KMS-11 (cell line): ENCODE measurements around the gene IFT88.

Experiments
- H2AFZ ChIP-seq: fragments of 200-600 bp; sonication (generic); 2 replicates; pipeline ENCODE4 v1.6.1; 2016; ENCODE audit warnings: antibody characterized with exemption, mixed run types, low read depth
- H3K27ac ChIP-seq: fragments of 200-600 bp; sonication (generic); 2 replicates; pipeline ENCODE4 v1.6.1; 2016; ENCODE audit warnings: mild to moderate bottlenecking, mixed run types
- H3K27me3 ChIP-seq: fragments of 200-600 bp; sonication (generic); 2 replicates; pipeline ENCODE4 v1.6.1; 2017; ENCODE audit warnings: mild to moderate bottlenecking, low read depth, mixed run types, moderate library complexity; ENCODE audit not compliant: insufficient read depth
- H3K36me3 ChIP-seq: fragments of 200-600 bp; sonication (generic); 2 replicates; pipeline ENCODE4 v1.6.1; 2017; ENCODE audit warnings: mild to moderate bottlenecking, mixed run types; ENCODE audit not compliant: insufficient read depth
- H3K4me1 ChIP-seq: fragments of 200-600 bp; sonication (generic); 2 replicates; pipeline ENCODE4 v1.6.1; 2016; ENCODE audit warnings: mild to moderate bottlenecking, low read depth, mixed run types; ENCODE audit not compliant: poor library complexity, severe bottlenecking
- H3K4me2 ChIP-seq: fragments of 200-600 bp; sonication (generic); 2 replicates; pipeline ENCODE4 v1.7.0; 2016; ENCODE audit warnings: mild to moderate bottlenecking, mixed run types
- H3K4me3 ChIP-seq: fragments of 200-600 bp; sonication (generic); IDR thresholded peaks from 2 replicates; pipeline ENCODE4 v1.6.1; 2017; ENCODE audit warnings: low read depth, low read length, mixed read lengths; ENCODE audit not compliant: insufficient read depth
- H3K79me2 ChIP-seq: fragments of 200-600 bp; sonication (generic); 2 replicates; pipeline ENCODE4 v1.6.1; 2016; ENCODE audit warnings: low read depth, mixed run types; ENCODE audit not compliant: insufficient read depth
- H3K9ac ChIP-seq: fragments of 200-600 bp; sonication (generic); 2 replicates; pipeline ENCODE4 v1.6.1; 2016; ENCODE audit warnings: mild to moderate bottlenecking, mixed run types
- H4K20me1 ChIP-seq: fragments of 200-600 bp; sonication (generic); 2 replicates; pipeline ENCODE4 v1.6.1; 2016; ENCODE audit warnings: mild to moderate bottlenecking, mixed run types; ENCODE audit not compliant: insufficient read depth
- CTCF ChIP-seq: fragments of 200-600 bp; sonication (generic); conservative IDR thresholded peaks from 2 replicates; pipeline ENCODE4 v1.6.1; 2017; ENCODE audit warnings: low read depth, mild to moderate bottlenecking, antibody characterized with exemption, low read length, moderate library complexity, mixed read lengths

Gene IFT88

GRCh38 chr13:20573636-20574035 is 6.7 kb downstream of the IFT88 start:
- Histone ChIP-seq H3K27ac (no peak overlapping the region), H3K36me3 (no peaks in the 10 kb centered on the region), H3K4me1 (no peaks in the 10 kb centered on the region), H3K79me2 (no peaks in the 10 kb centered on the region), H3K9ac (no peak overlapping the region), H4K20me1 (no peaks in the 10 kb centered on the region), H3K4me3 (no peak overlapping the region), H3K27me3 (no peaks in the 10 kb centered on the region), H3K4me2 (no peak overlapping the region), H2AFZ (no peak overlapping the region)
- no peak for TF ChIP-seq CTCF

- Histone ChIP-seq H3K4me3 (no peak overlapping the region), H3K79me2 (no peaks in the 10 kb centered on the region), H3K9ac (no peak overlapping the region), H3K4me2 (no peak overlapping the region), H2AFZ (no peak overlapping the region), H3K36me3 (no peaks in the 10 kb centered on the region), H3K4me1 (no peaks in the 10 kb centered on the region), H3K27ac (no peak overlapping the region), H4K20me1 (no peaks in the 10 kb centered on the region), H3K27me3 (no peaks in the 10 kb centered on the region)
- TF ChIP-seq CTCF = no peak
Measured at GRCh38 chr13:20579191-20579590, 12.2 kb downstream of the IFT88 start.

- Histone ChIP-seq H2AFZ (no peak overlapping the region), H3K27ac (no peak overlapping the region), H3K4me3 (no peak overlapping the region), H3K36me3 (no peaks in the 10 kb centered on the region), H3K4me1 (no peaks in the 10 kb centered on the region), H3K4me2 (no peak overlapping the region), H3K9ac (no peak overlapping the region), H3K27me3 (no peaks in the 10 kb centered on the region), H4K20me1 (no peaks in the 10 kb centered on the region), H3K79me2 (no peaks in the 10 kb centered on the region)
- TF ChIP-seq CTCF = no peak
Measured at GRCh38 chr13:20580257-20580656, 13.3 kb downstream of the IFT88 start.

- Histone ChIP-seq H3K4me3 (no peak overlapping the region), H3K4me2 (no peak overlapping the region), H3K4me1 (no peaks in the 10 kb centered on the region), H3K27me3 (no peaks in the 10 kb centered on the region), H3K9ac (no peak overlapping the region), H3K27ac (no peak overlapping the region), H4K20me1 (no peaks in the 10 kb centered on the region), H3K79me2 (no peaks in the 10 kb centered on the region), H3K36me3 (no peaks in the 10 kb centered on the region), H2AFZ (no peak overlapping the region)
- no peak for TF ChIP-seq CTCF
Measured at GRCh38 chr13:20582026-20582425, 15.1 kb downstream of the IFT88 start.
